ENCODE measurements around the gene NDP.

DNA sequence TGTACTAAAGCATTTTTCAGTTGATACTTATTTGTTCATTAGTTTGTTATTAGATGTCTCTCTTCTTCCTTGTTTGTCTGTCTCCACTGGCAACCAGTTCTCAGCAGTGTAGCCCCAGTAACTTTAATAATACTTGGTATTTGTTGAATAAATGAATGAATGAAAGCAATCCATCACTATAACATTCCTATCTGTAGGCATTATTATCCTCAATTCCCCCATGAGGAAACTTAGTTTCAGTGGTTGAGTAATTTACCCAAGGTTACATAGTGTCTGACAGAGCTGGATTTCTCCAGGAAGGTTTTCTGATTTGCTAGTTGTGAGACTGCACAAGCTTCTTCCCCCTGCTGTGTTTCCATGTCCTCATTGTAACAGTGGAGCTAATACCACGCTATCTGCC lies 63.2 kb downstream of the NDP start:
- TF ChIP-seq CTCF (IDR thresholded peaks at IDR 0.05) (no peak), POLR2A (IDR thresholded peaks at IDR 0.05) (no peak)

Measured in lower leg skin (tissue), 3 donors.